ENCODE results near the gene CEP72. TPM values are rescaled to one million over a fixed set of nuclear protein-coding genes. Genes with fewer than 3 reads are reported as not detected.

CEP72 gene
- total and polyA plus RNA-seq, 4 donors, result 1.3 to 5.9 (median 2.6) TPM

- DNase-seq (ENCODE audit: low spot score), result peak; percentile 65
- Histone ChIP-seq H3K27me3 (ENCODE audit: control insufficient read depth in 4 of 4, insufficient read depth in 4 of 4, low read length in 3 of 4) (no peaks in the 10 kb centered on the region), H3K4me3 (ENCODE audit: low read depth in 1 of 3, low read length in 3 of 3) (peak overlapping the region in 1 of 3 donors; percentile 18), H3K27ac (ENCODE audit: low read depth in 1 of 2, low read length in 2 of 2) (peak overlapping the region; percentile 58 to 64), H3K4me1 (ENCODE audit: control insufficient read depth in 4 of 4, insufficient read depth in 4 of 4, low read length in 3 of 4) (peaks cover 33 to 54% (median 48%) of the 10 kb centered on the region in 4 donors), H3K9me3 (ENCODE audit: control insufficient read depth in 4 of 4, low read length in 3 of 4) (no peaks in the 10 kb centered on the region), H3K36me3 (ENCODE audit: control insufficient read depth in 4 of 4, insufficient read depth in 3 of 4, low read depth in 1 of 4, low read length in 3 of 4) (peaks cover 0 to under 1% (median 0%) of the 10 kb centered on the region in 4 donors), H3K9ac (ENCODE audit: low read depth in 1 of 2, low read length in 2 of 2) (no peak overlapping the region)
- WGBS, result 8% methylated on average over 27 of the region's 27 CpGs
- TF ChIP-seq YY1 (IDR thresholded peaks at IDR 0.05) (peak; percentile 13), RXRA (IDR thresholded peaks at IDR 0.05) (peak; percentile 12 to 13), NR2F2 (IDR thresholded peaks at IDR 0.05) (no peak), RAD21 (IDR thresholded peaks at IDR 0.05) (no peak)
Observed at GRCh38 chr5:672329-673160, 60.4 kb downstream of the CEP72 start.

- Histone ChIP-seq H3K27me3 (ENCODE audit: control insufficient read depth in 4 of 4, insufficient read depth in 4 of 4, low read length in 3 of 4) (no peaks in the 10 kb centered on the region), H3K4me3 (ENCODE audit: low read depth in 1 of 3, low read length in 3 of 3) (peak overlapping the region in 1 of 3 donors; percentile 18), H3K9ac (ENCODE audit: low read depth in 1 of 2, low read length in 2 of 2) (no peak overlapping the region), H3K4me1 (ENCODE audit: control insufficient read depth in 4 of 4, insufficient read depth in 4 of 4, low read length in 3 of 4) (peaks cover 33 to 54% (median 48%) of the 10 kb centered on the region in 4 donors), H3K36me3 (ENCODE audit: control insufficient read depth in 4 of 4, insufficient read depth in 3 of 4, low read depth in 1 of 4, low read length in 3 of 4) (no peaks in the 10 kb centered on the region), H3K9me3 (ENCODE audit: control insufficient read depth in 4 of 4, low read length in 3 of 4) (no peaks in the 10 kb centered on the region), H3K27ac (ENCODE audit: low read depth in 1 of 2, low read length in 2 of 2) (peak overlapping the region in 1 of 2 donors; percentile 70)
- DNase-seq (ENCODE audit: low spot score), result no peak
- WGBS, result 45% methylated on average over 19 of the region's 19 CpGs
- TF ChIP-seq SP1 (IDR thresholded peaks at IDR 0.05) (no peak), FOXA2 (IDR thresholded peaks at IDR 0.05) (no peak), NR2F2 (IDR thresholded peaks at IDR 0.05) (no peak), ATF3 (IDR thresholded peaks at IDR 0.05) (no peak), JUND (IDR thresholded peaks at IDR 0.05) (no peak), REST (IDR thresholded peaks at IDR 0.05) (no peak), CTCF (IDR thresholded peaks at IDR 0.05; ENCODE audit: low read depth, low read length, missing input control) (no peak), RXRA (IDR thresholded peaks at IDR 0.05) (no peak), HNF4G (IDR thresholded peaks at IDR 0.05) (no peak), MAX (IDR thresholded peaks at IDR 0.05) (no peak)
- TF ChIP-seq, protein P1, sequence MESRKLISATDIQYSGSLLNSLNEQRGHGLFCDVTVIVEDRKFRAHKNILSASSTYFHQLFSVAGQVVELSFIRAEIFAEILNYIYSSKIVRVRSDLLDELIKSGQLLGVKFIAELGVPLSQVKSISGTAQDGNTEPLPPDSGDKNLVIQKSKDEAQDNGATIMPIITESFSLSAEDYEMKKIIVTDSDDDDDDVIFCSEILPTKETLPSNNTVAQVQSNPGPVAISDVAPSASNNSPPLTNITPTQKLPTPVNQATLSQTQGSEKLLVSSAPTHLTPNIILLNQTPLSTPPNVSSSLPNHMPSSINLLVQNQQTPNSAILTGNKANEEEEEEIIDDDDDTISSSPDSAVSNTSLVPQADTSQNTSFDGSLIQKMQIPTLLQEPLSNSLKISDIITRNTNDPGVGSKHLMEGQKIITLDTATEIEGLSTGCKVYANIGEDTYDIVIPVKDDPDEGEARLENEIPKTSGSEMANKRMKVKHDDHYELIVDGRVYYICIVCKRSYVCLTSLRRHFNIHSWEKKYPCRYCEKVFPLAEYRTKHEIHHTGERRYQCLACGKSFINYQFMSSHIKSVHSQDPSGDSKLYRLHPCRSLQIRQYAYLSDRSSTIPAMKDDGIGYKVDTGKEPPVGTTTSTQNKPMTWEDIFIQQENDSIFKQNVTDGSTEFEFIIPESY (IDR thresholded peaks at IDR 0.05), result no peak
Observed at GRCh38 chr5:673161-673830, 61.2 kb downstream of the CEP72 start.
